Kasumi-1 (cell line): ENCODE results near the gene PLCB1.
"Not testable (repeated sequence)": the region's sequence is repeated elsewhere in the genome, so short reads cannot be mapped to it uniquely, and the experiment has no call there.

Experiments used
- DNase-seq, 2 experiments: peaks; one replicate each; lab custom pipeline; 2025; lab: John Stamatoyannopoulos, UW

PLCB1 gene

DNA sequence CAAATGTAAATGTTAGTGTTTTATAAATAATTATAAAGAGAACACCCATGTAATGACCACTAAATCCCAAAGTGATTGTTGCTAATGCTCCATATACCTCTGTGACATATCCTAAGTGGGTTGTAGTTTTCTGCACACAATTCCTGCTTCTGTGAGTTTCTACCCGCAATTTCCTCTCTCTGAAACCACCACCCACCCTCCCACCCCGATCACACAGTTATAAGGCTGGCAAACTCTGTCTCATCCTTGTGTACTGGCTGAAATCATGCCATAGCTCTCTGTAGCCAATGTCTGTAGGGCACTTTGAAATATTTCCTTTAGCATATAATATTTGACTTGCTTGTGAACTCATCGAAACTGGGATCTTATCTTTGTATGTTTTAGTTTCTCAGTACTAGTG is 236.6 kb downstream of the PLCB1 start:
- peak; percentile 23 to 34 for DNase-seq

DNA sequence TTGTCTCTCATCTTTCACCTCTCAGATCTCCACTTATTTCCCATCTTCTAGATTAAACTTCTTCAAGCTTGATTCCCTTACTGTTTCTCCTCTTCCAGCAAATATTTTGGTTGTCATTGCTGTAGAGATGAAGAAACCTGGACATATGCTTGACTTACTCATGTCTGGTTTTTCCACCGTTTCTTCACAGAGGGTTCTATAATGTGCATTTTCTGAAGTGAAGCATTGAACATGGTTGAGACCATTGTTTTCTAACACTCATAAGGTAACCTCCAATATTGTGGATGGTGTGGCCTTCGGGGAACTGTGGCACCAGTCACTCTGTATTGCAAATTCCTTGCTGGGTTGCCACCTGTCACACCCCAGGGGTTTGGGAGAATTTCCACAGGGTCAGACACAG is 237.2 kb downstream of the PLCB1 start:
- DNase-seq = no peak

GRCh38 chr20:8370774-8371173 is 238.7 kb downstream of the PLCB1 start:
- no peak for DNase-seq

- DNase-seq = peak; percentile 3 to 35
Measured at GRCh38 chr20:8372824-8373380, 240.8 kb downstream of the PLCB1 start.

DNA sequence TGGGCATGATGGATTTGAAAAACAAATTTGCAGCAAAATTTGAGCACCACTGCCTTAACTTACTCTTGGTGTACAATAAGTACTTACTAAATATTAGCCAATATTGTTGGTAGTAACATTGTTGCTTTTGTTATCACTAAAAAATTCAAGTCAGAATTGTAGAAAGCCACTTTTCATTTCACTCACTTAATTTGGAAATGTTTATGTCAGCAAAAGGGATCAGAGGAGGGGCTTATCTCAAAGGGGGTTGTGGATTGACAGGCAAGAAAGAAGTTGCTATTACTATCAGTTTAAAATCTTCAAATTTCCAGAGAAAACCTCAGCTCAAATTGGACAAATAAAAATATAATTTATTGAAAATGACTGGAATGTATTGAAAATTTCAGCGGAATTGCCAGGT is 241.5 kb downstream of the PLCB1 start:
- DNase-seq = no peak

GRCh38 chr20:8375898-8376297 is 243.8 kb downstream of the PLCB1 start:
- DNase-seq = no peak

DNA sequence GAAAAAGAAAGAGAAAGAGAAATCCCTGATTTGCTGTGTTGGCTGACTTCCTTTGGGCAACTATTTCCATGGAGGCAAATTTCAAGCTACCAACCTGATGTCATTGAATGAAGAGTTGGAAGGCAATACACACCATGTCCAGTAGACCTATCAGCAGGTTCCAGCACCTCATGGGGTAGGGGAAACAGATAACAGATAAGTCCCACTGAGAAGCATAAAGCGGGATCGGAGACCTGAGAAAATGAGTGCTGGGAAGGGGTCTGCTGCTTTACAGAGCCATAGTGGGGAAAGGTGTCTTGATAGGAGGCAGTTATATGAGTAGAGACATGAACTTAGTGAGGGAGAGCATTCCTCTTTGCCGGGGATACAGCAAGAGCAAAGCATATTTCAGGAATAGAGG is 244.9 kb downstream of the PLCB1 start:
- no peak for DNase-seq

- not testable (repeated sequence) for DNase-seq
Measured at GRCh38 chr20:8379125-8379524, 247.1 kb downstream of the PLCB1 start.

GRCh38 chr20:8385247-8385646 is 253.2 kb downstream of the PLCB1 start:
- no peak for DNase-seq

DNA sequence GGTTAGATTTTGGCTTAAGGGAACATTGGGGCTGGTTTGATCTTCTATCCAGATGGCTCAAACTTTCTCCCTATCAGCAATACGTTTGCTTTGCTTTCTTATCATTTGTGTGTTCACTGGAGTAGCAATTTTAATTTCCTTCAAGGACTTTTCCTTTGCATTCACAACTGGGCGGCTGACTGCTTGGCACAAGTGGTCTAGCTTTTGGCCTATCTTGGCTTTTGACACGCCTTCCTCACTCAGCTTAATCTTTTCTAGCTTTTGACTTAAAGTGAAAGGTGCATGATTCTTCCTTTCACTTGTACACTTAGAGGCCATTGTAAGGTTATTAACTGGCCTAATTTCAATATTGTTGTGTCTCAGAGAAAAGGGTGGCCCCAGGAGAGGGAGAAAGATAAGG is 254.9 kb downstream of the PLCB1 start:
- no peak for DNase-seq

DNA sequence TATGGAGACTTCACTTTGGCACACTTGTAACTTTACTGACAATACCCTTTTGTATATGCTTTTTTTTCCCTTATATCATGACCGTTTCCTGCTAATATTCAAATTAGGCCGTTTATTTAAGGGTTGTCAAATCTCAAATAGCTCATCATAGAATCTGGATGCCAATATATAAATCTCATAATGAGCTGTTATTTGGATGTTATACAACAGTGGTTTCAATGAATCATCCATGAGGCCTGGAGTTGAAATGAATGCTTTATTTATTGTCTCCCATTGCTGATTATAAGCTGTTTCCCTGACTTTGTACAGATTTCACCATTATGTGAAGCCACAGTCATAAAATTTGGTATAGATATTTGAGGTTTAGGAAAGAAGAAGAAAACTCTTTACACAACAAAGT is 256.1 kb downstream of the PLCB1 start:
- no peak for DNase-seq

- DNase-seq = no peak
Measured at GRCh38 chr20:8388707-8389106, 256.6 kb downstream of the PLCB1 start.

DNA sequence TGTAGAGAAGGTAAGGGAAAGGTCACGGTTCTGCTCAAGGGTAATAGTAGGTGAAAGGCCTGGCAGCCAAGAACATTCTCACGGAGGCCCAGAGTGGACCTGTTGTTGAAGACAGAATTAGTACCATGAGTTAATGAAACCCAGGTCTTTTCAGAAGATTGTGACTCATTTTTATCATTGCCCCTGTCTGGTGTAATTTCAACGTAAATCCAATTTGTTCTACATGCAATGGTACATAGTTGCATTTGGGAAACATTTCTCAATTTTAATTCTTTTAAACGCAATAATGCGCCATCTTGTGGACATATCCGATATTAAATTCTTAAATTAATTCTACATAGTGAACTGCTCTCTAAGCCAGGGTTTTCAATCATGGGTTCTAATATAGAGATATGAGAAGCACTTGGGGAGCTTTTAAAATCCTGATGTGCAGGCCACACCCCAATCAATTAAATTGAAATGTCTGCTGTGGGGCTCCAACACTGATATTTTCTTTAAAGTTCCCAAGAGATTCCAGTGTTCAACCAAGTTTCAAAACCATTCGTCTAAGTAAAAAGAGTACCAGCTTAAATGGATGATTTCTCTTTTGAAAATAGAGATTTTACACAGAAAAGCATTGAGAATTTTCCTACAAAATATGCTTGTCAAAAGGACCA is 257.4 kb downstream of the PLCB1 start:
- DNase-seq = peak; percentile 39 to 67

DNA sequence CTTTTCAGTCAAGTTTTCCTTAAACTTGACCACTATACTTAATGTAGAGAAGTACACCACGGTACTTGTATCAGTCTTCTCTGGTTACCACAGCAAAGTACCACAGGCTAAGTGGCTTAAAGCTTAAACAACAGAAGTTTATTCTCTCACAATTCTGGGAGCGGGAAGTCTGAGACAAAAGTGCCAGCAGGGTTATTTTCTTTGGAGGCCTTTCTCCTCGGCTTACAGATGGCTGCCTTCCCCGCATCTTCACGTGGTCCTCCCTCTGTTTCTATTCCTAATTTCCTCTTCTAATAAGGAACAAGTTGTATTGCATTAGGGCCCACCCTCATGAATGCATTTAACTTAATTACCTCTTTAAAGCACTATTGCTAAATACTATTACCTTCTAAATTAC is 258.0 kb downstream of the PLCB1 start:
- no peak for DNase-seq

DNA sequence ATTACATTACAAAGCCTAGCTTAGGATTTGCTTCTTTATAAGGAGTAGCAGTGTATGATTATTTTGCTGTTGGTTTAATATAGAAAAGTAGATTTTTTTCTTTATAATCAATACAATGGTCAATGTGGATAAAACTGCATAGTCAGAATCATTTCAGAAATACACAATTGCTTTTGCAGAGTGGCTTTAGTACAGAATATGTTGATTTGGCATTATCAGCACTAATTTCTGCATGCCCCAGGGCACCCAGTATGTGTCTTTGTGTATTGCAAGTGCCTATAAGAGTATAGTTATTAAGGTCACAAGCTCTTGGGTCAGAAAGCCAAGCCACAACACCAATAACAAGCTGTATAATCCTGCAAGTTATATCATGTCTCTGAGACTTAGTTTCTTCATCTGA is 258.4 kb downstream of the PLCB1 start:
- no peak for DNase-seq

GRCh38 chr20:8393381-8393780 is 261.3 kb downstream of the PLCB1 start:
- no peak for DNase-seq

DNA sequence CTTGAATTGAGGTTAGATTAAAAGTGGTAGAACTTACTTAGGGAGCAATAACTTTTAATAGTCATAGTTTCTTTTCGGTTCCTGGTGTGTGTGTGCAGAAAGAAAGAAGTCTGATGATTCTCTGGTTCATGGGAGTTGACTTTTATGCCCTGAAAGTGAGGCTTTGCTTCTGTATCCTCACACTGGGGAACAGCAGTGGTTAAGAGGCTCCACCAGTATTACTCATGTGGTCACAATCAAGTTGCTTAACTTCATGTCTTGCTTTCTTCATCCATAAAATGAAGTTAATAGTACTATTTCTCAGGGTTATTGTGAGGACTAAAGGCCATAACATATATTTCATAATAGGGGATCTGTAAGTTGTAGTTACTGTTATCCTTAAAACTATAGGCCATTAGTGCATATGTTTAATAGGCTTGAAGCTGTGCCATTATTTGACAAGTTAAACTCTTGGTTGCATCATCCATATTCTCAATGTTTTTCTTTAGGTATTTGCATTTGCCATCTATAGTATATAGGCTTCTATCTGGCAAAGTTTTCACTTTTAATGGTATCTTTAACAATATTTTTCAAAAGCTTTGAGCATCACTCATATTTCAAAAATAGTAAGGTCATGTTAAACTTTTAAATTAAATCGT is 262.4 kb downstream of the PLCB1 start:
- DNase-seq = peak; percentile 51 to 58

DNA sequence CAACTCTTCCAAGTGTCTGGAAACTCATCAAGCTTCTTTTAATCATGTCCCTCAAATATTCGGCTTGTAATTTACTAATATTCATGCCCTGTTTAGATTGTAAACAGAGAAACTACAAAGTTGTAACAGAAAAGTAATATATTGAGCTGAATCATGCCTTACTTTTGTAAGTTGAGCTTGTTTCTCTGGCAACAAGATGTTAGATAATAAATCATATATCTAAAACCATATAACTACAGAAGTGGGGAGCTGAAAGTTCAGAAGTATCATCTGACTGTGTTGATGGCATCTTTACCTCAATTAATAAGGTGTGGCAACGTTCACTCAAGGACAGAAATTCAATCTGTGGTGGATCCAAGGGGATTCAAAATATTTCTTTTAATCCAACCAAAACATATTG is 263.9 kb downstream of the PLCB1 start:
- no peak for DNase-seq

DNA sequence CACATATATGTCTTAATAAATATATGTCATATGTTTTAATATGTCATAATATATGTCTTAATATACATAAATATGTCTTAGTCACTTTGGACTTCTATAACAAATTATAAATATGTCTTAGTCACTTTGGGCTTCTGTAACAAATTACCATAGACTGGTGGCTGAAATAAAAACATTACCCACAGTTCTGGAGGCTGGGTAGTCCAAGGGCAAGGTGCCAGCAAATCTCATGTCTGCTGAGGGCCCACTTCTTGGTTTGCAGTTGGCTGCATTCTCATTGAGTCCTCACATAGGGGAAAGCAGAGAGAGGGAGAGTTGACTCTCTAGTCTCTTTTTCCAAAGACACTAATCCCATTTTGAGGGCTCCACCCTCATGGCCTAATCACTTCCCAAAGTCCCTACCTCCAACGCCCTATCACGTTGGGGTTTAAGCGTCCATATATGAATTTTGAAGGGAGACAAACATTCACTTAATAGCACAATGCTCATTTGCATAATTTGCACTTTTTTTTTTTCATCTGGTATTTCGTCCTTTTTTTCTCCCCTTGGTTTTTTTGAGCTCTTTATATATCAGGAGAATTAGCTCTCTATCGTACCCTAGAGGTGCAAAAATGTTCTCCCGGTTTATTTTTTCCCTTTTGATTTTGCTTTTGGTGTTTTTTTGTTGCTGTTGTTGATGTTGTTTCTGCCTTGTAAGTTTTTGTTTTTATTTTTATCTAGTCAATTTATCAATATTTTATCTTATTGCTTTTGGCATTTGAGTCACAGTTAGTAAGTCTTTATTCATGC is 266.4 kb downstream of the PLCB1 start:
- no peak for DNase-seq

- peak; percentile 85 to 89 for DNase-seq
Measured at GRCh38 chr20:8399947-8400346, 267.9 kb downstream of the PLCB1 start.

- no peak for DNase-seq
Measured at GRCh38 chr20:8400486-8400885, 268.4 kb downstream of the PLCB1 start.

DNA sequence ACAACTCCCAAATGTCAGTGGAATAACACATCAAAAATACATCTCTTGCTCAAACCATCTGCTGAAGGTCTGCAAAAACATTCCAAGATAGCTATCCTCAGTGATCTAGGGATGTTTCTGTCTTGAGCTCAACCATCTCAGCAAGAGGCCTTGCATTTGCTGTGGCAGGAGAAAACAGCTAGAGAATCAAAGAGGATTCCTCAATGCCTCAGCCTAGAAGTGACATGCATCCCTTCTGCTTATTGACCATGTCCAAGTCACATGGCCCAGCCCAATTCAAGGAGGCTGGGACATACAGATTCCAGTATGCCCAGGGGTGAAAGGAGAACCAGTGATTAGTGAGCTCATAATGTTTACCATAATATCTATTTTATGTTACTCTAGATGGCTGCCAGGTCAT is 269.5 kb downstream of the PLCB1 start:
- DNase-seq = no peak

DNA sequence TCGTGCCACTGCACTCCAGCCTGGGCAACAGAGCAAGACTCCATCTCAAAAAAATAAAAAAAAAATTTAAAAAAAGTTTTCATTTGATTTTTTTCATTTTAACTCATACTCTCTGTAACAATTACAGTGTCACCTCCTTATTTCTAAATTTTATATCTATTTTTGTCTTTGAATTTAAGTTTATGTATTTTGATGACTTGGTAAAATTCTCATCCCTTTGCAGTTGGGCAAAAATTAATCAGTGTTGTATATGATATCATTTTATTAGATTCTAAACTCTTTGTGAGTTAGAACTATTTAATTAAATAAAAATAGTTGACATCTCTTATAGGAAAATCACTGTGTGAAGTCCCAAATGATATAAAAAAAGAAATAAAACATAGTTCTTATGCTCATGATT is 270.7 kb downstream of the PLCB1 start:
- no peak for DNase-seq
